HG02571 (cell line): ENCODE data around the gene BAIAP3.
"Not testable (repeated sequence)": the region's sequence is repeated elsewhere in the genome, so short reads cannot be mapped to it uniquely, and the experiment has no call there.

Source experiments
- ATAC-seq: cut with Tn5 transposase; IDR thresholded peaks from one replicate; pipeline ENCODE4 v1.9.1; 2021; ENCODE audit warnings: mild to moderate bottlenecking, moderate library complexity; ENCODE audit not compliant: unreplicated experiment

Gene BAIAP3, protein sequence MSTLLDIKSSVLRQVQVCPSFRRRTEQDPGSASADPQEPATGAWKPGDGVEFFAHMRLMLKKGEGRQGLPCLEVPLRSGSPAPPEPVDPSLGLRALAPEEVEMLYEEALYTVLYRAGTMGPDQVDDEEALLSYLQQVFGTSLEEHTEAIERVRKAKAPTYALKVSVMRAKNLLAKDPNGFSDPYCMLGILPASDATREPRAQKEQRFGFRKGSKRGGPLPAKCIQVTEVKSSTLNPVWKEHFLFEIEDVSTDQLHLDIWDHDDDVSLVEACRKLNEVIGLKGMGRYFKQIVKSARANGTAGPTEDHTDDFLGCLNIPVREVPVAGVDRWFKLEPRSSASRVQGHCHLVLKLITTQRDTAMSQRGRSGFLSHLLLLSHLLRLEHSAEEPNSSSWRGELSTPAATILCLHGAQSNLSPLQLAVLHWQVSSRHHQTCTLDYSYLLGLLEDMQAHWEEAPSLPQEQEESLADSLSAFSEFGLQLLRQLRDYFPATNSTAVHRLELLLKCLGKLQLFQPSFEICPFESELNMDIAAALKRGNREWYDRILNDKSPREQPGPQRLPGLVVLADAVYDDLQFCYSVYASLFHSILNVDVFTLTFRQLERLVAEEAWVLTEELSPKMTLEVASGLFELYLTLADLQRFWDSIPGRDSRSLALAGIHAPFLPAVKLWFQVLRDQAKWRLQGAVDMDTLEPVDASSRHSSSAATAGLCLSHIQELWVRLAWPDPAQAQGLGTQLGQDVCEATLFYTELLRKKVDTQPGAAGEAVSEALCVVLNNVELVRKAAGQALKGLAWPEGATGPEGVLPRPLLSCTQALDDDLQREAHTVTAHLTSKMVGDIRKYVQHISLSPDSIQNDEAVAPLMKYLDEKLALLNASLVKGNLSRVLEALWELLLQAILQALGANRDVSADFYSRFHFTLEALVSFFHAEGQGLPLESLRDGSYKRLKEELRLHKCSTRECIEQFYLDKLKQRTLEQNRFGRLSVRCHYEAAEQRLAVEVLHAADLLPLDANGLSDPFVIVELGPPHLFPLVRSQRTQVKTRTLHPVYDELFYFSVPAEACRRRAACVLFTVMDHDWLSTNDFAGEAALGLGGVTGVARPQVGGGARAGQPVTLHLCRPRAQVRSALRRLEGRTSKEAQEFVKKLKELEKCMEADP

DNA sequence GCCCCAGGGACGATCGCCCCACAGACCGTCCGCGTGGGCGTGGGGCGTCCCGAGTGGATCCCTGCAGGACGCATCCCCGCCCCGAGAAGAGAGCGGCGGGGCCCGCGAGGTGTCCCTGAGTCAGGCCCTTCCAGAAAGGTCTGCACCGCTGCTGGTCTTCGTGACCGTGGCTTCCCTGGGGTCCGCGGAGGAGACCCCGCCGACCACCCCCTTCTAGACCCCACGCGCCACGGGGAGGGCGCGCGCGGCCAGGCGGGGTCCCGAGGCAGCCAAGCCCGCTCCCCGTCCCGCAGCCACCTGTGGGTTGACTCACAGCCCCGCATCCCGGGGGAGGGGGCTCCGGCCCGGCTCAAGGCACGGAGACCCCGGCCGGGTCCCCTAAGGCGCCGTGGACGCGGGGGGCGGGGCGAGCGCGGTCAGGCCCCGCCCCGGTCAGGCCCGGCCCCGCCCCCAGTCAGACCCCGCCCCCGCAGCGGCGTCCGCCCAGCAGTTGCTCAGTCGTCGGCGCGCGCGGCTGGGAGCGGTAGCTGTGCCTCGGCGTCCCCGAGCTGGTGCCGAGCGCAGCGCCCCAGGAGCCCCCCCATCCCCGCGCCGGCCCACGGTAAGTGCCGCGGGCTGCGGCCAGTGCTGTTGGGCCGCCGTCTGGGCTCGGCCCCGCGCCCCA is at the start of gene BAIAP3:
TSS of gene BAIAP3 (plus strand) at position 497 of the 664 bp plus-strand sequence. CDS start 4,905 bp downstream, outside the sequence.
- no peak for ATAC-seq

DNA sequence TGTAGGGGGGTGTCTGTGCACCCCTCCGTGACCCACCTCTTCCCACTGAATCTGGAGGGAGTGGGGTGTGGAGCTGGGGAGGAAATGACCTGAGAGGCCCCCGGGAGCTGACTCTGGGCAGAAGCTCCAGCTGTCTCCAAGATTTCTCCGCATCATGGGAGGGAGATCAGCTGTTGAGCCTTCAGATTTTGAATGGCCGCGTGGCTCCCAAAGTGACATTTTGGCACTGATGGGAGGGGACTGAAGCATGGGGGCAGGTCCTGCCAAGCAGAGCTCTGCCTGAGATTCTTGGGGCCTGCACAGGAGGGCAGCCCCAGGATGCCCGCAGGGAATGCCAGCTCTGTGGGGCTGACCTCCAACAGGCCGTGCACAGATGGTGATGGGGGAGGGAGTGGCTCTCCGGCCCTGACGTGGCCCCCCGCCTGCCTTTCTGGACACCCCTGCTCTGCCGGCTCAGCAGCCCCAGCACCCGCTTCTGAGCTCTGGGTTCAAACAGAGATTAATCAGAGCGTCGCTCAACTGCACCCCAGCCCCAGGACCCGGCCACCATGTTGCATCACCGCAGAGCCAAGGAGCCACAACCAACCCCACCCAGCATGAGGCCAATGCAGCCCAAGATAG is 49.3 kb upstream of the BAIAP3 start:
- ATAC-seq = no peak

DNA sequence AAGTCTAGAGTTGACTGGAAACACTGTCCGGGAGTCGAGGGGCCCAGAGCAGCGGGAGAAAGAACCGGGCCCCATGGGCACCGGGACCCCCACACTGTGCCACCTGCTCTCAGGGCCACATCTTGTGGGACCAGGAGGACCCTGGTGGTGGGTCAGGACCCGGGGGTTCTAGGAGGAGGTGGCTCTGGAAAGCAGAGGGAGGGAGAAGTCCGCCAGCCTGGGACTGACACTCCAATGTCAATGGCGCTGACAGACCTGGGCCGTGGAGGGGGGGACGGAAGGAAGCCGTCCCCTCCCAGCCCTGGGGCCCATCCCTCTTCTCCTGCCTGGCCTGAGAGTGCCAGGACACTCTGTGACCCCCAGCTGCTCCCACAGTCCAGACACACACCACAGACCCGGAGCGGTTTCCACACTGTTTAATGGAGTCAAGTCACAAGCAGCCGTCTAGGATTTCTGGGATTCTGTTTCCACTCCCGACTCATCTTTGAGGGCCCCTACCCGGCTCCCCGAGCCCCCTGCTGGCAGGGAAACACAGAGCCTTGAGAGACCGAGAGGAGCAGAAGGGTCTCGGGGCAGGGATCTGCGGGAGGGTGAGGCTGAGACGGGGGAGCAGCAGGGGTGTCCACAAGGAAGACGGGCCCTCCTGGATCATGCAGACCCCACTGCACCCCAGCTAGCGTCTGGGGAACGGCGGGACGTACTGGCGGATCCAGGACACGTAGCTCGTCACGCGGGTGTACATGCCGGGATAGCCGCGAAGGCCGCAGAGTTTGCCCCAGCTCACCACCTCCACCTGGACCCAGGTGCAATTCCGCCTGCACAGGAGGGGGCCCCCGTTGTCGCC is 47.6 kb upstream of the BAIAP3 start:
- ATAC-seq = no peak

DNA sequence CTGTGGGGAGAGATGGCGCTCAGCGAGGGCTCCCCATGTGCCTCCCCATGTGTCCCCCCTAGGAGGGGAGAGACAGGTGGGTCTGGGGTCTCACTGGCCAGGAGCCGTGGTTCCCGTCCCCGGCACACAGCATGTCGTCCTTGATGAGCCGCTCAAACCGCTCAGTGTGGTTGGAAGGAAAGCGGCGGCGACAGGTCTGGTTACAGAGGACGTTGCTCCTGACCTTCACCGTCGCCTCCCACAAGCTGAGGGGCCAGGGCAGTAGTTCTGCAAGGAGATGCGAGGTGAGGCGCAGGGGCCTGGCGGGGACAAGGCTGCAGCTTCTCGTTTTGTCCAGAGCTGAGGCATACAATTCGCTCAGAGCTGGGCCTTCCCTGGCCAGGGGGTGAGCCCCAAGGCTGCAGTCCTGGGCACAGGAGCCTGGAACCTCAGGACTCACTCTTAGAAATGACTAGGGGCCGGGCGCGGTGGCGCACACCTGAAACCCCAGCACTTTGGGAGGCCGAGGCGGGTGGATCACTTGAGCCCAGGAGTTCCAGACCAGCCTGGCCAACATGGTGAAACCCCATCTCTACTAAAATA is 46.8 kb upstream of the BAIAP3 start:
- ATAC-seq = no peak

DNA sequence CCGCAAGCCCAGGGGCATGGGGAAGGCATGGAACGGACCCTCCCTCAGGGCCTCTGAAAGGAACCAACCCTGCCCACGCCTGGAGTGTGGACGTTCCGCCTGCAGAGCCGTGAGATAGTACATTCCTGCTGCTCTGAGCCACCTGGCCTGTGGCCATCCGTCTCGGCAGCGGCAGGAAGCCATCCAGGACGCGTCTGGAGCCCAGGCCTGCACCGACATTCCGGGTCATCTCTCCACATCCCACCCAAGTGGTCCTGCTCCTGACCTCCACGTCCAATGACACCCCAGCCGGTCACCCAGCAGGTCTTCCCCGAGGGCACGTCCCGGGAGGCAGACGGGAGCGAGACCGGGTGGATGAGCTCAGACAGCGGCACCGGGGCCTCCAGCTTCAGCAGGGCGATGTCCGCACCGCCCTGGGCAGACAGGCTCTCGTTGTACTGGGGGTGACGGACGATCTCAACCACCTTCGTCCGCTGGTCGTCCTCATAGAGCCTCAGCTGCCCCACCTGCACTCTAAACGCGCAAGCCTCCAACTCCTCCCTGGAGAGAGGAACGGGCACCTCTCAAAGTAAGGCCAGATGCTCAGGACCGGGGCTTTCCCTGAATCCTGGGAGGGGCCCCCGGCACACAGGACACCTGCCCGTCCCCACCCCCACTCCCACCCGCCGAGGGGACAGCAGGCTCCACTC is 45.3 kb upstream of the BAIAP3 start:
- ATAC-seq = no peak

DNA sequence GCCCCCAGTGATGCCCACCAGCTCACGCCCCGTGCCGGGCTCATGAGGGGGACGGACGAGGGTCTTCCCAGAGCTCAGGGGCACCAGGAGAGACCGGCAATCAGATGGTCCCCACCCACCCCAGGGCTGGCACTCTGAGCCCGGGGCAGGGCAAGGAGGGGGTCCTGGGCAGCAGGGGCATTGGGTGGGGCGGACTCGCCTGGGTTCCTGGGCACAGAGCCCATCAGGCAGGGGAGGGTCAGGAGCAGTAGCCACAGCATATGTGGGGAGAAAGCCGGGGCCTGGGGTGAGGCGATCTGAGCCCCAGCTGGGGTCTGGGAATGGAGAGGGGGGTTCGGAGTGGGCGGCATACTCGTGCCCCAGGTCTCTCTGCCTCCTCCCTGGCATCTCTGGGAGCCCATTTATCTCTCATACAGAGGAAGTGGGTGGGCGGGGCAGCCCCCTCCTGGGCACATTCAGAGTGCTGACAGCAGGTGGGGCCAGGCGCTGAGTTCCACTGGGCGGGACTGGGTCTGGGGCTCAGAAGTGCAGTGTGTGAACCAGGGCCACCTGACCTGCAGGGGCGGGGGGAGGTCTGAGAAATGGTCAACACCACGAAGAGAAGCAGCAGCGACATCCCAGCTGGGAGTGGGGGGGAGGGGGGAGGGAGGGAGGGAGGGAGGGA is 44.5 kb upstream of the BAIAP3 start:
- no peak for ATAC-seq

DNA sequence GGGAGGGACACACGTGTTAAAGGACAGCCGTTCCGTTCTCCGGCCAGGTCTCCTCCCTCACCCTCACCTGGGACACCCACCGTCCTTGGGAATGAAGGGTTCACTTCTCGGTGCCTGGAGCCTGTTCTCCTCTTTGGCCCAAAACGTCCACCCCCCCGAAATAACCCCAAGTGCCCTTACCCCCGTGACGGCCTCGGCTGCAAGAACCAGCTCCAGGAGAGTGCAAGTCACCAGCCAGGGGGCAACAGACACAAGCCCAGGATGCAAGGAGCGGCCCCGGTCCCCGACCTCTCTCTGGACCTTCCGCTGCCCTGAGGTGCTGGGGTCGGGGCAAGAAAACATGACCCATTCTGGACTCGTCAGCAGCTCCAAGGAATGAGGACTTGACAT is 44.0 kb upstream of the BAIAP3 start:
- no peak for ATAC-seq

DNA sequence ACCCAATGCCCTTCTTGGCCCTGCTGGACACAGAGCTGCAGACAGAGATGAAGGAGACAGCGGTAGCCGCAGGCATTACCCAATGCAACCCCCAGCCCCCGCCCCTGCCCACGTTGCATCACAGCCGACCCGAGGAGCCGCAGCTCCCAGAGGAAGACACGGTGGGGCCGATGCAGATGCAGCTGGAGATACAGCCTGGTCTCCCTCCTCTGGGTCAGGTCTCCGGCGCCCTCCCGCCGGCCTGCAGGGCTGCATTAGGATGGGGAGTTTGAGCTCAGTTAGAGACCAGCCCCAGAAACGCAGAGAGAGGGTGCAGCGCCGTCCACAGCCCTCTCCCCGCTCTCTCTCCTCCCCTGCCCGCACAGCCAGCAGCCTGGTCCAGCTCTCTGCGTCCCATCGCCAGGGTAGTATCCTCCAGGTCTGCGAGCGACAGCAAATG is 43.4 kb upstream of the BAIAP3 start:
- no peak for ATAC-seq

DNA sequence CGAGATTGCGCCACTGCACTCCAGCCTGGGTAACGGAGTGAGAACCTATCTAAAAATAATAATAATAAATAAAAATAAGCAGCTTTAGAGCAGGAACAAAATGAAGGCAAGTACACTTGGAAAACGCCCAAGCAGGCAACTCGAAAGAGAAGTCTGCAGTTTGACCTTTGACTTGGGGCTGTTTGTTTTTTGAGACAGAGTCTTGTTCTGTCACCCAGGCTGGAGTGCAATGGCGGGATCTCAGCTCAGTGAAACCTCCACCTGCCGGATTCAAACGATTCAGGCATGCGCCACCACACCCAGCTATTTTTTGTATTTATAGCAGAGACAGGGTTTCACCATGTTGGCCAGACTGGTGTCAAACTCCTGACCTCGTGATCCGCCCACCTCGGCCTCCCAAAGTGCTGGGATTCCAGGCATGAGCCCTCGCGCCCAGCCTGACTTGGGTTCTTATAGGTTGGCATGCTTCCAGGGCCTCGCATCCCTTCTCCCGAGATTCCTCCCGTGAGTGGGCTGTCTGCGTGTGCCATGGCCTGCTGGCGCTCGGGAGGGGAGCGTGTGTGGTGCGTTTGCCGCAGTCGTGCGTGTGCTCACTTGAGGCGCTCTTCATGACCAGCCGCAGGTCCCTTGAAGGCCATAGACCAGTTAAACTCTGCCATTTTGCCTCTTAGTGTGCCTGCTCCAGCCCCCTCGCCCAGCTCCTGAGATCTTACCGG is 42.4 kb upstream of the BAIAP3 start:
- no peak for ATAC-seq

DNA sequence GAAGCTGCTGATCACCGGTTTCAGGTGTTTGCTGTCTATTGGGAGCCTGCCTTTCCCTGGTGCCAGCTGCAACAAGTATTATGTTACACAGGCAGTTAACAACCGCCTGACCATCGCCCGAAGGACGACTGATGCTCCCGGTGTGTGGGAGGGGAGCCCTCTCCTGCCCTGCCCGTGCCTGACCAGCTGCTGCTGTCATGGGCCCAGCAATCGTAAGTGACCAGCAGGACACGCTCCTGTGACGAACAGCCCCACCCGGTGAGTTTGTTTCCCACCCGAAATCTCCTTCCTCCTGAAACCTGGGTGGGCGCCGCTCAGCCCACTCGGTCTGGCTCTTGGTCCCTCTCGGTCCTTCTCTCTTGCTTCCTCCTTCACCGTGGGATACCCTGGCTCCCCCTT is 41.9 kb upstream of the BAIAP3 start:
- ATAC-seq = no peak

DNA sequence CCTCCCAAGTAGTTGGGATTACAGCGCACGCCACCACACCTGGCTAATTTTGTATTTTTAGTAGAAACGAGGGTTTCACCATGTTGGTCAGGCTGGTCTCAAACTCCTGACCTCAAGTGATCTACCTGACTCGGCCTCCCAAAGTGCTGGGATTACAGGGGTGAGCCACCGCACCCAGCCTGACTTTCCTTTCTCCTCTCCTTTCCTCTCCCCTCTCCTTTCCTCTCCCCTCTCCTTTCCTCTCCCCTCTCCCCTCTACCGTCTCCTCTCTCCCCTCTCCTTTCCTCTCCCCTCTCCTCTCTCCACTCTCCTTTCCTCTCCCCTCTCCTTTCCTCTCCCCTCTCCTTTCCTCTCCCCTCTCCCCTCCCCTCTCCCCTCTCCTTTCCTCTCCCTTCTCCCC is 41.2 kb upstream of the BAIAP3 start:
- ATAC-seq = not testable (repeated sequence)

DNA sequence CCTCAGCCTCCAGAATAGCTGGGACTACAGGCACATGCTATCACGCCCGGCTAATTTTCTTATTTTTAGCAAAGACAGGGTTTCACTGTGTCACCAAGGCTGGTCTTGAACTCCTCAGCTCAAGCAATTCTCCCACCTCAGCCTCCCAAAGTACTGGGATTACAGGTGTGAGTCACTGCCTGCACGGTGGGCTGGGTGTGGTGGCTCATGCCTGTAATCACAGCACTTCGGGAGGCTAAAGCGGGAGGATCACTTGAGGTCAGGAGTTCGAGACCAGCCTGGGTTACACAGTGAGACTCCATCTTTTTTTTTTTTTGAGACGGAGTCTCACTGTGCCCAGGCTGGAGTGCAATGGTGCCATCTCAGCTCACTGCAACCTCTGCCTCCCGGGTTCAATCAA is 40.6 kb upstream of the BAIAP3 start:
- ATAC-seq = not testable (repeated sequence)

DNA sequence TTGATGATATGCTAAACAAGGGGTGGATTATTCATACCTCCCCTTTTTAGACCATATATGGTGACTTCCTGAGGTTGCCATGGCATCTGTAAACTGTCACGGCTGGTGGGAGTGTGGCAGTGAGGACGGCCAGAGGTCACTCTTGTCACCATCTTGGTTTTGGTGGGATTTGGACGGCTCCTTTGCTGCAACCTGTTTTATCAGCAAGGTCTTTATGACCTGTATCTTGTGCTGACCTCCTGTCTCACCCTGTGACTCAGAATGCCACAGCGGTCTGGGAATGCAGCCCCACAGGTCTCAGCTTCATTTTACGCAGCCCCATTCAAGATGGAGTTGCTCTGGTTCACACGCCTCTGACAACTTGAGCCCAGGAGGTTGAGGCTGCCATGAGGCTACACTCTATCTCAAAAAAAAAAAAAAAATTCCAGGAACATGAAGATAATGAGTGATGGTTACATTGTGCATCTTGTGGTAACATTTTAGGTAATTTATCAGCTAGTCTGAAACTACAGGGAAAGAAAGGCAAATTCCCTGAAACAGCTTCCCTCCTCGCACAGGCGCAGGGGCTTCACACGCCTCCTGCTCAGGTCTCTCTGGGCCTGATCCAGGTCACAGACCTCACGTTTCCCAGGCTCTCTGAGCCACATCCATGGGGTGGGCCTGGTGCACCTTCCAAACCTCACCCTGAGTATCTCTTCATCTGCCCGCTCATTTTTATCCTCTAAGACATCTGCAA is 39.4 kb upstream of the BAIAP3 start:
- ATAC-seq = no peak

DNA sequence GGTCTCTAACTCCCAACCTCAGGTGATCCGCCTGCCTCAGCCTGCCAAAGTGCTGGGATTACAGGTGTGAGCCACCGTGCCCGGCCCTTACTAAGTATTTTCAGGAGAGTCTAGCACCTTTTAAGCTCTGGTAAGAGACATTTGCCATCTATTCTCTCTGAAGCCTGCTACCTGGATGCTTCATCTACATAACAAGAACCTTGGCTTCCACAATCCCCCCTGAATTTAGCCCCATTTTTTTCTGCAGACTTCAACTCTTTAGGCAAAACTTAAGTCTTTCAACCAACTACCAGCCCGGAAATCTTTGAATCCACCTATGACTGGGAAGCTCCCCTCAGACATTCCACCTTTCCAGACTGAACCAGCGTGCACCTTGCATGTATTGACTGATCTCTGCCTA is 38.0 kb upstream of the BAIAP3 start:
- no peak for ATAC-seq

DNA sequence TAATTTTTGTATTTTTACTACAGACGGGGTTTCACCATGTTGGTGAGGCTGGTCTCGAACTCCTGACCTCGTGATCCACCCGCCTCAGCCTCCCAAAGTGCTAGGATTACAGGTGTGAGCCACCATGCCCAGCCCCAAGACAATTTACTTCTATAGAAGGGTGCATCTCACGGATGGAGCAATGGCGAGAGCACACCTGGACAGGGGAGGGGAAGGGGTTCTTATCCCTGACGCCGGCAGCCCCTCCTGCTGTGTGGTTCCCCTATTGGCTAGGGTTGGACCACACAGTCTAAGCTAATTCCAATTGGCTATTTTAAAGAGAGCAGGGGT is 36.8 kb upstream of the BAIAP3 start:
- not testable (repeated sequence) for ATAC-seq

DNA sequence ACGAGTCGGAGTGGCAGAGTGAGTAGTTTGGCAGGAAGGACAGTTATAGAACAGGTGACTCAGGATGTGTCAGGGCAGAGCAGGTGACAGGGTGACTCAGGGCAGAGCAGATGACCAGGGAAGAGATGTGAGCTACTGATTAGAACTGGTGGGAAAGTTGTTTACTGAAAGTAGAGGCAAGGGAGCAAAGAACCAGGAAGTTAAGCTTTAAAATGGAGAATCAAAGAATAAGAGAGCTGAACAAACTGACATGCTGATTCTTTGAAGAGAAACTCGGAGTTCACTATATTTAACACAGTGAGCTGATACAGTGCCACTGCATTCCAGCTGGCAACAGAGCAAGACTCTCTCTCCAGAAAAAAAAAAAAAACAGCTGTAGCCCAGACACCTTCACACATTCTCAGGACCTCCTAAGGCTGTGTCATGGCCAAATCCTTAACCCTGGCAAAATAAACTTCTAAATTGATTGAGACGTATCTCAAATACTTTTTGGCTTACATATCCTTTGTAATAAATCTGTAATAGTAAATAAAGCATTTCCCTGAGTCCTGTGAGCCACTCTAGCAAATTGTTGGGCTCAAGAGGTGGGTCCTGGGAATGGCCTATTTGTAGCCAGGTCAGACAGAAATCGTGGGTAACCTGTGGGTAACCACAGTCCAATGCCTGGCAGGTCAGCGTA is 36.3 kb upstream of the BAIAP3 start:
- no peak for ATAC-seq
